CD4-positive, alpha-beta memory T cell (primary cell): Measurements from ENCODE around the gene OR10A3. TPM values are rescaled to one million over a fixed set of nuclear protein-coding genes. Genes with fewer than 3 reads are reported as not detected.

ENCODE experiments used
- CTCF ChIA-PET: fragments of 350-600 bp; sonication (Branson Sonifier 250); formaldehyde crosslinking; loops from one replicate; lab custom pipeline; 2021; ENCODE audit warnings: inconsistent platforms; ENCODE audit not compliant: partially characterized antibody; lab: Charles Lee
- POLR2A ChIA-PET: fragments of 350-600 bp; sonication (Branson Sonifier 250); formaldehyde crosslinking; loops from one replicate; lab custom pipeline; 2021; ENCODE audit not compliant: partially characterized antibody; lab: Charles Lee
- DNase-seq, 5 donors: peaks; one replicate each; pipeline versions ENCODE4 v3.0.0 to v3.0.0-alpha.2; 2020 to 2022; ENCODE audit warnings: mixed read lengths in 1 of 5
- H3K27ac ChIP-seq: one replicate; pipeline ENCODE4 v1.7.0; 2013; ENCODE audit warnings: low read depth, low read length
- H3K27me3 ChIP-seq: 2 replicates; pipeline ENCODE4 v1.7.0; 2013; ENCODE audit warnings: mild to moderate bottlenecking, low read length, moderate library complexity; ENCODE audit not compliant: insufficient read depth
- H3K36me3 ChIP-seq: 2 replicates; pipeline ENCODE4 v1.7.0; 2013; ENCODE audit warnings: mild to moderate bottlenecking, low read length, moderate library complexity; ENCODE audit not compliant: insufficient read depth
- H3K4me1 ChIP-seq: 2 replicates; pipeline ENCODE4 v1.7.0; 2013; ENCODE audit warnings: mild to moderate bottlenecking, low read length, moderate library complexity; ENCODE audit not compliant: insufficient read depth
- H3K4me3 ChIP-seq, 2 donors: one replicate each; pipeline ENCODE4 v1.7.0; 2013; ENCODE audit warnings: low read length in 2 of 2, mild to moderate bottlenecking in 1 of 2
- H3K9me3 ChIP-seq, 2 donors: one replicate each; pipeline ENCODE4 v1.7.0; 2013; ENCODE audit warnings: low read length in 2 of 2, control low read depth in 1 of 2; ENCODE audit not compliant: control insufficient read depth in 1 of 2
- H3K27ac Mint-ChIP-seq, 7 donors: one replicate each; pipeline ENCODE4 v1.8.0; 2020 to 2021; ENCODE audit warnings: mixed read lengths in 7 of 7, mild to moderate bottlenecking in 6 of 7, inconsistent platforms in 3 of 7, moderate library complexity in 3 of 7
- H3K27me3 Mint-ChIP-seq, 2 donors: one replicate each; pipeline ENCODE4 v1.8.0; 2020 to 2021; ENCODE audit warnings: mixed read lengths in 2 of 2
- H3K36me3 Mint-ChIP-seq, 2 donors: one replicate each; pipeline ENCODE4 v1.8.0; 2020 to 2021; ENCODE audit warnings: mixed read lengths in 2 of 2, inconsistent platforms in 1 of 2, mild to moderate bottlenecking in 1 of 2
- H3K4me1 Mint-ChIP-seq, 4 donors: one replicate each; pipeline ENCODE4 v1.8.0; 2020 to 2021; ENCODE audit warnings: mixed read lengths in 4 of 4, mild to moderate bottlenecking in 1 of 4
- H3K4me3 Mint-ChIP-seq, 8 donors: one replicate each; pipeline ENCODE4 v1.8.0; 2020 to 2021; ENCODE audit warnings: mixed read lengths in 8 of 8, mild to moderate bottlenecking in 7 of 8, moderate library complexity in 6 of 8, inconsistent platforms in 3 of 8
- H3K9me3 Mint-ChIP-seq, 8 donors: one replicate each; pipeline ENCODE4 v1.8.0; 2020 to 2021; ENCODE audit warnings: mixed read lengths in 8 of 8, mild to moderate bottlenecking in 5 of 8, inconsistent platforms in 3 of 8, moderate library complexity in 1 of 8
- intact Hi-C: fragments of 100-400 bp; cut with micrococcal nuclease; formaldehyde crosslinking; loops from one replicate; pipeline ENCODE4 v1.15.1; 2023
- polyA plus RNA-seq, 2 donors: library from polyadenylated mRNA; unstranded; fragments of 300-500 nt; fragmentation: Illumina TruSeq; gene quantifications; one replicate each; pipeline ENCODE4 v1.2.3, GENCODE V29; 2021
- total RNA-seq, 2 experiments: library from RNA; stranded (reverse); gene quantifications; one replicate each; pipeline ENCODE4 v1.2.3, GENCODE V29; 2021

The OR10A3 gene
- total and polyA plus RNA-seq, 4 experiments from 2014 or later = not detected

GRCh38 chr11:7967097-7967496, 25.6 kb upstream of the OR10A3 start:
- no peaks in the 10 kb centered on the region for H3K4me1 ChIP-seq
- DNase-seq = no peak
- Mint-ChIP-seq H3K36me3 (no peaks in the 10 kb centered on the region), H3K4me1 (no peaks in the 10 kb centered on the region), H3K27ac (no peak overlapping the region), H3K9me3 (peaks cover 0 to 2% (median 0%) of the 10 kb centered on the region in 8 donors), H3K27me3 (peaks cover 0 to 8% of the 10 kb centered on the region in 2 donors), H3K4me3 (no peak overlapping the region)
- H3K9me3 ChIP-seq = no peaks in the 10 kb centered on the region
- no peak overlapping the region for H3K27ac ChIP-seq
- H3K27me3 ChIP-seq = no peaks in the 10 kb centered on the region
- ChIA-PET POLR2A (no interaction called here), CTCF (no interaction called here)
- H3K36me3 ChIP-seq = no peaks in the 10 kb centered on the region
- intact Hi-C loops = no loop called here
- H3K4me3 ChIP-seq = no peak overlapping the region

GRCh38 chr11:7965386-7965785, 23.9 kb upstream of the OR10A3 start, which contains the start of gene NLRP10:
Gene NLRP10, minus strand, starts transcription at chr11:7965447. Its CDS starts 1,952 bp downstream, at chr11:7963495.
- Histone ChIP-seq H3K27ac (no peak within 1 kb of the TSS), H3K36me3 (no peaks in the 10 kb centered on the region), H3K27me3 (no peaks in the 10 kb centered on the region), H3K9me3 (no peaks in the 10 kb centered on the region), H3K4me3 (no peak within 1 kb of the TSS), H3K4me1 (no peaks in the 10 kb centered on the region)
- Mint-ChIP-seq H3K27me3 (peaks cover 2 to 9% of the 10 kb centered on the region in 2 donors), H3K9me3 (peaks cover 0 to 2% (median 0%) of the 10 kb centered on the region in 8 donors), H3K27ac (no peak within 1 kb of the TSS), H3K4me3 (no peak within 1 kb of the TSS), H3K4me1 (no peaks in the 10 kb centered on the region), H3K36me3 (no peaks in the 10 kb centered on the region)
- intact Hi-C loops = no loop called here
- no peak for DNase-seq
- ChIA-PET CTCF (no interaction called here), POLR2A (no interaction called here)

DNA sequence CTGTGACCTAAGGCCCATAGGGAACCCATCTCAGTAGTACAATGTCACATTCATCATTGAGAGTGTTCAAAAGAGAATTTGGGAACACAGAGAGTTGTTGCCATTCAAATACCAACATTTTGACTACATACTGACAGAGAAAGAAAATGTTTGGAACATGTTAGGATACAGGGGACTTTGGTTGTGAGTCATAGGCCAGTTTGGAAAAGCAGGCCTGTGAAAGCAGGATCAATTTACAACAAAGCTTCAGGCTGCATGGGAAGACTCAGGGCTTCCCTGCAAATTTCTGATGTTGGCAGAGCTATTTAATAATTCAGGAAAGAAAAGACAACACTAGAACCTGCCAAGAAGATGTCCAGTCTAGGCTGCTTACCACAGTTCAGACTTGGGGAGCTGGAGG, 23.4 kb upstream of the OR10A3 start:
- peaks cover 4 to 9% of the 10 kb centered on the region in 2 donors for H3K27me3 Mint-ChIP-seq
- H3K36me3 Mint-ChIP-seq = no peaks in the 10 kb centered on the region
- Histone ChIP-seq H3K27me3 (no peaks in the 10 kb centered on the region), H3K36me3 (no peaks in the 10 kb centered on the region), H3K9me3 (no peaks in the 10 kb centered on the region), H3K4me1 (no peaks in the 10 kb centered on the region), H3K4me3 (no peak overlapping the region), H3K27ac (no peak overlapping the region)
- ChIA-PET CTCF (no interaction called here), POLR2A (no interaction called here)
- H3K4me3 Mint-ChIP-seq = no peak overlapping the region
- peaks cover 0 to 2% (median 0%) of the 10 kb centered on the region in 8 donors for H3K9me3 Mint-ChIP-seq
- intact Hi-C loops = no loop called here
- H3K27ac Mint-ChIP-seq = no peak overlapping the region
- no peak for DNase-seq
- no peaks in the 10 kb centered on the region for H3K4me1 Mint-ChIP-seq

DNA sequence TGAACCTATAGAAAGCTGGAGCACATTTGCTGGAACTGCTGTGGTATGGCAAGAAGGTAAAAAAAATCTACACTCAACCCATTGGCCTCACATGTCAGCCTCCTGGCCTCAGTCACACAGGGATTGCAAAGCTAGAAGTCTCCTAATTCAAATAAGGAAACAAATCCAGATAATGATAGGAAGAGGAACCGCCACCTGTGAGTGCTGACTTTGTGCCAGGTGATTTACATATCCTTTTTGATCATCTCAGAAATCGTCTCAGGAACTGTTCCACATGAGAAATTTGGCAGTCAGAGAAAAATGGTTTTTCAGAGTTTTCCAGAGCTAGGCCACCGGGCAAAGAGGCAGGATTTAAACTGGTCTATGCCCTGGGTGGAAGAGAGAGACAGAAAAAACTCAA, 22.8 kb upstream of the OR10A3 start:
- no peak overlapping the region for H3K4me3 Mint-ChIP-seq
- Histone ChIP-seq H3K36me3 (no peaks in the 10 kb centered on the region), H3K27me3 (no peaks in the 10 kb centered on the region), H3K4me1 (no peaks in the 10 kb centered on the region), H3K9me3 (no peaks in the 10 kb centered on the region), H3K4me3 (no peak overlapping the region), H3K27ac (no peak overlapping the region)
- no peaks in the 10 kb centered on the region for H3K4me1 Mint-ChIP-seq
- no peaks in the 10 kb centered on the region for H3K36me3 Mint-ChIP-seq
- ChIA-PET POLR2A (interaction anchor here (0.9 kb wide), 1 partner anchor 22 kb away, joined by 3 read pairs; no protein-coding TSS in a partner anchor), CTCF (no interaction called here)
- H3K27me3 Mint-ChIP-seq = peaks cover 4 to 10% of the 10 kb centered on the region in 2 donors
- intact Hi-C loops = no loop called here
- peaks cover 0 to 2% (median 0%) of the 10 kb centered on the region in 8 donors for H3K9me3 Mint-ChIP-seq
- DNase-seq = no peak
- H3K27ac Mint-ChIP-seq = no peak overlapping the region

DNA sequence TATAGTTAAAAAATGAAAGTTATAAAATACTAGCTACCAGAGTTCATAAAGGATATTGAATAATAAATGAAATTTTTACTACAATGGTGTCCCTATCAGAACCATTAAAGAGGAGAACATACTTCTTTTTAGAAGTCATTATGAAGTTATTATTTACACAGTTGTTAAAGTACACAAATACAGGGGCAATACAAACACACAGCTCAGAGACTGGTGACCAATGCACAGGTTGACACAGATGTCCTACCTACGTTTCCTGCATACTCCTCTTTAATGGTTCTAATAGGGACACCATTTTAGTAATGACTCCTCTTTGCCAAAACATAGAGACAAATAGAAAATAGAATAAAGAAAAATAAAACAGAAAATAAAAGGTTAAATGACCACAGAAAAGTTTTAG, 13.7 kb upstream of the OR10A3 start:
- no peak overlapping the region for H3K27ac ChIP-seq
- POLR2A ChIA-PET = no interaction called here
- no peak overlapping the region for H3K4me3 ChIP-seq
- H3K27ac Mint-ChIP-seq = no peak overlapping the region
- no peaks in the 10 kb centered on the region for H3K9me3 ChIP-seq
- peaks cover 3 to 13% of the 10 kb centered on the region in 2 donors for H3K27me3 Mint-ChIP-seq
- peaks cover 0 to 2% (median 0%) of the 10 kb centered on the region in 8 donors for H3K9me3 Mint-ChIP-seq
- DNase-seq = no peak
- no peaks in the 10 kb centered on the region for H3K4me1 Mint-ChIP-seq
- H3K4me3 Mint-ChIP-seq = no peak overlapping the region
- no peaks in the 10 kb centered on the region for H3K36me3 Mint-ChIP-seq
- intact Hi-C loops = no loop called here
- CTCF ChIA-PET = no interaction called here
- no peaks in the 10 kb centered on the region for H3K27me3 ChIP-seq
- no peaks in the 10 kb centered on the region for H3K4me1 ChIP-seq
- H3K36me3 ChIP-seq = no peaks in the 10 kb centered on the region

GRCh38 chr11:7949934-7950333, 8.4 kb upstream of the OR10A3 start:
- Histone ChIP-seq H3K36me3 (no peaks in the 10 kb centered on the region), H3K4me3 (no peak overlapping the region), H3K27ac (no peak overlapping the region), H3K4me1 (no peaks in the 10 kb centered on the region), H3K9me3 (no peaks in the 10 kb centered on the region), H3K27me3 (no peaks in the 10 kb centered on the region)
- ChIA-PET CTCF (no interaction called here), POLR2A (no interaction called here)
- no peak overlapping the region for H3K27ac Mint-ChIP-seq
- H3K4me3 Mint-ChIP-seq = no peak overlapping the region
- DNase-seq = no peak
- H3K27me3 Mint-ChIP-seq = peaks cover 14 to 16% of the 10 kb centered on the region in 2 donors
- peaks cover 0 to 2% (median 0%) of the 10 kb centered on the region in 8 donors for H3K9me3 Mint-ChIP-seq
- H3K4me1 Mint-ChIP-seq = no peaks in the 10 kb centered on the region
- no peaks in the 10 kb centered on the region for H3K36me3 Mint-ChIP-seq
- intact Hi-C loops = no loop called here

- no peaks in the 10 kb centered on the region for H3K36me3 ChIP-seq
- ChIA-PET CTCF (interaction anchor here (0.5 kb wide), 1 partner anchor 249 kb away, joined by 3 read pairs; no protein-coding TSS in a partner anchor), POLR2A (no interaction called here)
- peaks cover 2 to 28% (median 23%) of the 10 kb centered on the region in 8 donors for H3K9me3 Mint-ChIP-seq
- H3K27ac Mint-ChIP-seq = no peak overlapping the region
- no peak overlapping the region for H3K27ac ChIP-seq
- H3K27me3 ChIP-seq = no peaks in the 10 kb centered on the region
- H3K4me3 Mint-ChIP-seq = no peak overlapping the region
- peaks cover 14 to 15% of the 10 kb centered on the region in 2 donors for H3K27me3 Mint-ChIP-seq
- H3K4me3 ChIP-seq = no peak overlapping the region
- H3K4me1 ChIP-seq = no peaks in the 10 kb centered on the region
- intact Hi-C loops = no loop called here
- no peak for DNase-seq
- no peaks in the 10 kb centered on the region for H3K9me3 ChIP-seq
- no peaks in the 10 kb centered on the region for H3K4me1 Mint-ChIP-seq
- no peaks in the 10 kb centered on the region for H3K36me3 Mint-ChIP-seq
These were observed 2.6 kb upstream of the OR10A3 start for GRCh38 chr11:7944123-7944522.
